Activated T-cell treated with anti-CD3 and anti-CD28 coated beads for 1 hour (primary cell): Measurements from ENCODE around the gene ZYG11B.
"Not testable (repeated sequence)": the region's sequence is repeated elsewhere in the genome, so short reads cannot be mapped to it uniquely, and the experiment has no call there.

Experiments
- DNase-seq: peaks from one replicate; pipeline ENCODE4 v3.0.0-alpha.2; 2020; ENCODE audit warnings: low read depth

The ZYG11B gene

GRCh38 chr1:52726265-52727113 is at the start of gene ZYG11B:
ZYG11B (plus strand) TSS chr1:52726453; CDS start chr1:52726654, 201 bp downstream.
- DNase-seq, result peak; percentile 84

- no peak for DNase-seq
Observed at GRCh38 chr1:52677076-52677806, 49.0 kb upstream of the ZYG11B start.

GRCh38 chr1:52679048-52679447 is 47.2 kb upstream of the ZYG11B start:
- no peak for DNase-seq

DNA sequence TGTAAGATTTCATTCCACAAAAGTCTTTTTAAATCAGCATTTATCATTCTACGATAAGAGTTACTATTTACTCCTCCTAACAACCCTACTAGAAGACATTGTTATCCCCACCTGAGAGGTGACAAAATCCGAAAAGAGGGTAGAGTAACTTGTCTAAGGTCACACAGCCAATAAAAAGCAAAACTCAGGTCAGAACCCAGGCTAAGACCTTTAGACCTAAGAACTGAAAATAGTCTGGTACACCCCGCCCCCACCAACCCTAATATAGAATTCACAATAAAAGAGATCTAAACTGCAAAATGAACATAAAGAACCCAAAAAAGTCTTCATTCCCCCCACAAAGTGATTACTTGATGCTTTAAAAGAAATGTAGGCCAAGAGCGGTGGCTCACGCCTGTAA is 46.8 kb upstream of the ZYG11B start:
- no peak for DNase-seq

DNA sequence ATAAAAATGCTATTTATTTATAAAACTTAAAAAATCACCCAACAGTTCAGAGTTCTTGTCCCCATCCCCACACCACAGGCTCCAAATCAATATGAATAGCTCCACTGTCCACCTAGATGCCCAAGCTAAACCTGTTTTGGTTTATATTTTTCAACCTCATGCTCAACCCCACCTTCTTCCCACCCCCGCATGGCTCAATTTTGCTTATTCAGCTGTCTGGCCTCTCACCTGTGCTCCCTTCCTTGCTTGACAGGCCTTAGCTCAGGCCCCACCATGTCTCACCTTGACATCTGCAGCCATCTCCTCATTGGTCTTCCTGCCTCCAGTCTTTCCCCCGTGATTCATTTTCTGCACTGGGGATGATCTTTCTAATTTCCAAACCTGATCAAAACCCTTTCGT is 45.9 kb upstream of the ZYG11B start:
- DNase-seq, result no peak

DNA sequence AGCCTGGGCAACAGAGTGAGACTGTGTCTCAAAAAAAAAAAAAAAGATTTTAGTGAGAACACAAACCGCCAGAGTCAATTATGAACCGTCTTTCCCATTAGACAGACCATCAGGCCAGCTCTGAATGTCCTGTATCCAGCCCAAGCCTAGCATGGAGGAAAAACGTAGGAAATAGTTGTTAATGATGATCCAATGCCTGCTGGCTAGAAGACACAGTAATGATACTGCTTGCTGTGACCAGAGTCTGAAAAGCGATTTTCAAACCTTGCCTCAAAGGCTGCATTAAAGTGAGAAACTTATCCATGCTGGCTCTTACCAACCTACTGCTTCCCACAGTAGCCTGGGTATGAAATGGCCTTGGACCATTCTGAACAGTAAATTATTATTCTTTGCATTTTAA is 45.1 kb upstream of the ZYG11B start:
- no peak for DNase-seq

GRCh38 chr1:52683367-52683940 is 42.8 kb upstream of the ZYG11B start:
- DNase-seq, result no peak

DNA sequence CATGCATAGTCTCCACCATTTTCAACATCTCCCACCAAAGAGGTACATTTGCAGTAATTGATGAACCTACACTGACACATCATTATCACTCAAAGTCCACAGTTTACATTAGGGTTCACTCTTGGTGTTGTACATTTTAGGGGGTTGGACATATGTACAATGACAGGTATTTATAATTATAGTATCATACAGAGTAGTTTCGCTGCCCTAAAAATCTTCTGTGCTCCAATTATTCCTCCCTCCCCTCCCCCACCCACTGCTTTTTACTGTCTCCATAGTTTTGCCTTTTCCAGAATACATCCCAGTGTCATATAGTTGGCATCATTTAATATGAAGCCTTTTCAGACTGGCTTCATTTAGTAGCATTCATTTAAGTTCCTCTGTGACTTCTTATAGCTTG is 41.7 kb upstream of the ZYG11B start:
- no peak for DNase-seq

- DNase-seq, result peak; percentile 71
Observed at GRCh38 chr1:52686261-52686751, 39.9 kb upstream of the ZYG11B start.

- no peak for DNase-seq
Observed at GRCh38 chr1:52686830-52687229, 39.4 kb upstream of the ZYG11B start.

- DNase-seq, result no peak
Observed at GRCh38 chr1:52691821-52692220, 34.4 kb upstream of the ZYG11B start.

DNA sequence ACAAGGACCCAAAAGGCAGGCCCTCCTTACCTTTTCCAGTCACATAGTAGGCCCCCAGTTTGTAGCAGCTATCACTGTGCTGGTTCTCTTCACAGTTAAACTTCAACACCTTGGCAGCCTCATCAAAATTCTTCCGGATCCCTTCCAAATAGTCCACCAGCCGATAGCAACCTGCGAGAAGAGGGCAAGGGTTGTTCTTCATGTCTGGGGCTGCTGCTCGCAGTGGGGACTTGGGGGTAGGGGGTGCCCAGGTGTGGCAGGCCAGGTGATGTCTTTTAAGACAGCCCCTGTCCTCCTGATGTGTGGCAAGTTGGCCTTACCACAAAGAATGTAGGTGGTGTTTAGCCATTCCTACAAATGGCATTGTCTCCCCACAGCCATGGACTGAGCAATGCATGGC is 33.6 kb upstream of the ZYG11B start:
- no peak for DNase-seq

DNA sequence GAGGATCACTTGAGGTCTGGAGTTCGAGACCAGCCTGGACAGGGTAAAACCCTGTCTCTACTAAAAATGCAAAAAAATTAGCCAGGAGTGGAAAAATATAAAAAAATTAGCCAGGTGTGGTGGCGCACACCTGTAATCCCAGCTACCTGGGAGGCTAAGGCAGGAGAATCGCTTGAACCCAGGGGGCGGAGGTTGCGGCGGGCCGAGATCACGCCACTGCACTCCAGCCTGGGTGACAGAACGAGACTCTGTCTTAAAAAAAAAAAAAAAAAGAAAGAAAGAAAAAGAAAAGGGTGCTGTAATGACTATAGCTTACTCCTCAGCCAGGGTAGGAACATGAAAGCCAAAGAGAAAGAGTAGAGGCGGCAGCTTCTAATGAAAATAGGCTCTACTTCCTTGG is 32.9 kb upstream of the ZYG11B start:
- DNase-seq, result not testable (repeated sequence)

DNA sequence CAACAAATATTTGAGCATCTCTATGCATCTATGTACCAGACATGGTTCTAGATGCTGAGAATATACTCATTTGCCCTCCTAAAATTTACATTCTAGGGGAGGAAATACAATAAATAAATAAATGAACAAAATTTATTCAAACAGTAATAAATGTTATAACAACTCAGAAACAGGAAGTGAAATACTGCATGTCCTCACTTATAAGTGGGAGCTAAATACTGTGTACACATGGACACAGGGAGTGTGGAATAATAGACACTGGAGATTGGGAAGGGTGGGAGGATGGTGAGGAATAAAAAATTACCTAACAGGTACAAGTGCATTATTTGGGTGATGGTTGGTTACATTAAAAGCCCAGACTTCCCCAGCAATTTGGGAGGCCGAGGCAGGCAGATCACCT is 32.4 kb upstream of the ZYG11B start:
- no peak for DNase-seq

- DNase-seq, result no peak
Observed at GRCh38 chr1:52695627-52696026, 30.6 kb upstream of the ZYG11B start.

- DNase-seq, result peak; percentile 46
Observed at GRCh38 chr1:52697795-52698674, 28.2 kb upstream of the ZYG11B start, which contains the start of gene COA7. COA7 (minus strand) TSS chr1:52698347; CDS start chr1:52698326, 21 bp downstream.

- DNase-seq, result peak; percentile 64
Observed at GRCh38 chr1:52702886-52703787, 23.1 kb upstream of the ZYG11B start.

- no peak for DNase-seq
Observed at GRCh38 chr1:52706136-52706670, 20.1 kb upstream of the ZYG11B start.

DNA sequence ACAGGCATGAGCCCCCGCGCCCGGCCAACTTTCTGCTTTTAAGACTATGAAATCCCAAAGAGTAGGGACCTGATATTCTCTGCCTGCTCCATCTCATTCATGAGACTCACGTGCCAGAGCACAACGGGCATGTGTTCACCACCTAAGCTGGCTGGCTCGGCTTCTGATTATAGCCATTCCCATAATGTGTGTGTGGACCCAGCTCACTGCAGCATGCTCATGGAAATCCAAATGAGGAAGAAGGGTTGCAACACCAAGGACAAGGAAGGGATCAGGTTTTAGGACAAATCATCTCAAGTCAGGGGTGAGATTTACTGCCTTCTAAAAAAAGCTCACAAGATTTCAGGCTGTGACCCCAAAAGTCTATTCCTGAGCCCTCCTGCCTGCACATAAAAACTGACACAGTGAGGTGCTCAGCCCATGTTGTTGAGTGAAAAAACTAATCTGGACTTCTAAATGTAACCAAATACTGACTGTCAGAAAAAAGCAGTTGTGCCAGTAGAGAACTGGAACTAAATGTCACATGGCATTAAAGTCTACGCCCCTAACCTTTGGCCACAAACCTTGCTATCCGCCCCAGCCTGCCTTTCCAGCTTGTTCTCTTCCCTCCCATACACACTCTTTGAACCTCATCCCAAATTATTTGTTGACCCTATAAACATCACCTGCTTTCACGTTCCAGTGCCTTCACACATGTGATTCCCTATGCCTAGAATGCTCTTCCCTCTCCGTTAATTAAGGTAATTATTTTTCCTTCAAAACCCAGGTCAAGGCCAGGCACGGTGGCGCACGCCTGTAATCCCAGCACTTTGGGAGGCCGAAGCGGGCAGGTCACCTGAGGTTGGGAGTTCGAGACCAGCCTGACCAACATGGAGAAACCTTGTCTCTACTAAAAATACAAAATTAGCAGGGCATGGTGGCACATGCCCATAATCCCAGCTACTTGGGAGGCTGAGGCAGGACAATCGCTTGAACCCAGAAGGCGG is 19.0 kb upstream of the ZYG11B start:
- DNase-seq, result no peak
